Upper lobe of left lung (tissue), 6 donors: Measurements from ENCODE around the gene PLAGL1. TPM values are rescaled to one million over a fixed set of nuclear protein-coding genes. Genes with fewer than 3 reads are reported as not detected.

Experiments
- ATAC-seq, 2 donors: fragments of 200-7000 bp; cut with Tn5 transposase; one replicate each; pipeline ENCODE4 v1.9.1; 2022; ENCODE audit warnings: mild to moderate bottlenecking in 2 of 2, moderate library complexity in 2 of 2; ENCODE audit not compliant: low FRiP score in 2 of 2
- DNase-seq, 2 donors: peaks; one replicate each; pipeline ENCODE4 v3.0.0-alpha.2; 2019 to 2020
- H3K27ac ChIP-seq, 4 donors: fragments of 200-600 bp; sonication (generic); one replicate each; pipeline ENCODE4 v1.5.1; 2016 to 2019
- H3K27me3 ChIP-seq, 4 donors: fragments of 200-600 bp; sonication (generic); one replicate each; pipeline ENCODE4 v1.5.1; 2017 to 2019
- H3K36me3 ChIP-seq, 4 donors: fragments of 200-600 bp; sonication (generic); one replicate each; pipeline ENCODE4 v1.5.1; 2016 to 2019
- H3K4me1 ChIP-seq, 4 donors: fragments of 200-600 bp; sonication (generic); one replicate each; pipeline ENCODE4 v1.5.1; 2018 to 2019
- H3K4me3 ChIP-seq, 4 donors: fragments of 200-600 bp; sonication (generic); one replicate each; pipeline ENCODE4 v1.5.1; 2017 to 2019; ENCODE audit warnings: mild to moderate bottlenecking in 2 of 4, moderate library complexity in 1 of 4
- H3K9me3 ChIP-seq, 4 donors: fragments of 200-600 bp; sonication (generic); one replicate each; pipeline ENCODE4 v1.5.1; 2018 to 2019
- EP300 ChIP-seq, 4 donors: sonication (generic); formaldehyde crosslinking; IDR thresholded peaks; one replicate each; pipeline ENCODE4 v1.5.1; 2017; ENCODE audit warnings: antibody characterized with exemption in 4 of 4, control low read depth in 2 of 4
- POLR2A ChIP-seq, 4 donors: fragments of 450-650 bp; IDR thresholded peaks; one replicate each; pipeline ENCODE4 v1.5.1; 2016 to 2017; ENCODE audit warnings: antibody characterized with exemption in 4 of 4, mild to moderate bottlenecking in 2 of 4
- POLR2AphosphoS5 ChIP-seq, 2 donors: sonication (generic); formaldehyde crosslinking; IDR thresholded peaks; one replicate each; pipeline ENCODE4 v1.5.1; 2017; ENCODE audit warnings: antibody characterized with exemption in 2 of 2
- WGBS, 2 donors: methylation state at CpG; one replicate each; pipeline ENCODE4 v1.1.5; 2017 to 2018; 5-methylcytosine and 5-hydroxymethylcytosine counted together
- total RNA-seq, 6 donors: library from RNA; depleted of rRNA in 4 of 6; stranded (reverse); fragments of >200 nt in 4 of 6; gene quantifications; one replicate each; pipeline versions ENCODE4 v1.1.0 to v1.2.1, GENCODE V29; 2016 to 2021
- TF ChIP-seq, protein P1 (sequence below), 6 experiments: fragments of 450-650 bp in 4 of 6; fragments of 200-600 bp in 2 of 6; sonication (generic) in 2 of 6; IDR thresholded peaks; one replicate each; pipeline ENCODE4 v1.5.1; 2016 to 2019; ENCODE audit warnings: antibody characterized with exemption in 6 of 6
- donor health status: DM: no; HTN: no; CAD: no; lungs with moderate emphysema.
- donor health status: DM: no; HTN: yes; CAD: no; lungs with severe emphysema.

The PLAGL1 gene
- total RNA-seq, 6 donors from 2014 or later: 22.5 to 47.5 (median 35.4) TPM

DNA sequence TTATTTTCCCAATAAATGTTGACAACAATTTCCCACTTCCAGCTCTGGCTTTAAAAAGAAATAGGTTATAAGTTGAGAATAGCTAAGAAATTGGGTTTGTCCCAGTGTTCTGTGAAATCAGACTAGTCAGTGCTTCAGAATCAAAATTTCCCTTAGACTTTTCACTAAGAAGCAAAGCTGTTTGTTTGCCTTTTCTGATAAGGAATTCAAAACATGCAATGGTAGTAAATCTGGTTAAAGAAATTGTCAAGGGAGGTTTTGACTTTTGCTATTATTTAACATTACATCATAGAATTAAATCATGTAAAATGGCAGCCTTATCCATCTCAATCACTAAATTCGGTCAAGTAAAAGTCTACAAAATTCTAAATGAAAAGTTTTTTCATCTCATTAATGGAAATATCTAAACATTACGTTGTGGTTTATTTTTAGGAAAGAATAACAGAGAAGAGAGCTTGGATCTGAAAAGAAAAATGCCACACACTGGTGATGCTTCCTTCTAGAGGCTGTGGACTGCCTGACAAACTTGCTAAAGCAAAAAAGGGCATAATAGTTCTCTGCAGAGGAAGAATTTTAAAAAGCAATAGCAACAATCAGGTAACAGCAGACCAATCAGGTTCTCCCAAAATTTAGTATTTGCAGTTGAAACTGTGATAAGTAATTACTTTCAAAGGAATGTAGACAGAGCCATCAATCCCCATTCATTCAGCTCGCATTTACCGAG, 36.4 kb downstream of the PLAGL1 start:
- whole genome bisulfite sequencing, 2 donors: 71% methylated on average over 4 of the region's 4 CpGs
- DNase-seq: no peak

GRCh38 chr6:143970456-143971218, 37.4 kb downstream of the PLAGL1 start:
- peaks cover 0 to 1% (median 0%) of the 10 kb centered on the region in 4 donors for H3K36me3 ChIP-seq
- DNase-seq (no peak), ATAC-seq (peak in 1 of 2 donors; percentile 81)
- no peaks in the 10 kb centered on the region for H3K27me3 ChIP-seq
- TF ChIP-seq EP300 (IDR thresholded peaks at IDR 0.05): no peak
- TF ChIP-seq POLR2AphosphoS5 (IDR thresholded peaks at IDR 0.05): no peak
- TF ChIP-seq POLR2A (IDR thresholded peaks at IDR 0.05): no peak
- TF ChIP-seq, protein P1, sequence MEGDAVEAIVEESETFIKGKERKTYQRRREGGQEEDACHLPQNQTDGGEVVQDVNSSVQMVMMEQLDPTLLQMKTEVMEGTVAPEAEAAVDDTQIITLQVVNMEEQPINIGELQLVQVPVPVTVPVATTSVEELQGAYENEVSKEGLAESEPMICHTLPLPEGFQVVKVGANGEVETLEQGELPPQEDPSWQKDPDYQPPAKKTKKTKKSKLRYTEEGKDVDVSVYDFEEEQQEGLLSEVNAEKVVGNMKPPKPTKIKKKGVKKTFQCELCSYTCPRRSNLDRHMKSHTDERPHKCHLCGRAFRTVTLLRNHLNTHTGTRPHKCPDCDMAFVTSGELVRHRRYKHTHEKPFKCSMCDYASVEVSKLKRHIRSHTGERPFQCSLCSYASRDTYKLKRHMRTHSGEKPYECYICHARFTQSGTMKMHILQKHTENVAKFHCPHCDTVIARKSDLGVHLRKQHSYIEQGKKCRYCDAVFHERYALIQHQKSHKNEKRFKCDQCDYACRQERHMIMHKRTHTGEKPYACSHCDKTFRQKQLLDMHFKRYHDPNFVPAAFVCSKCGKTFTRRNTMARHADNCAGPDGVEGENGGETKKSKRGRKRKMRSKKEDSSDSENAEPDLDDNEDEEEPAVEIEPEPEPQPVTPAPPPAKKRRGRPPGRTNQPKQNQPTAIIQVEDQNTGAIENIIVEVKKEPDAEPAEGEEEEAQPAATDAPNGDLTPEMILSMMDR (IDR thresholded peaks at IDR 0.05): no peak
- H3K27ac ChIP-seq: peak overlapping the region in 1 of 4 donors; percentile 4
- peaks cover 1 to 30% (median 3%) of the 10 kb centered on the region in 4 donors for H3K4me1 ChIP-seq
- H3K4me3 ChIP-seq: no peak overlapping the region
- no peaks in the 10 kb centered on the region for H3K9me3 ChIP-seq
- 47 to 50% methylated on average over 6 of the region's 6 CpGs for WGBS, 2 donors

More for the DNA sequence above, 36.4 kb downstream of the PLAGL1 start:
- Histone ChIP-seq H3K4me1 (peaks cover 0 to 30% (median 2%) of the 10 kb centered on the region in 4 donors), H3K27me3 (no peaks in the 10 kb centered on the region), H3K27ac (no peak overlapping the region), H3K36me3 (no peaks in the 10 kb centered on the region), H3K9me3 (no peaks in the 10 kb centered on the region), H3K4me3 (no peak overlapping the region)
- TF ChIP-seq POLR2AphosphoS5 (IDR thresholded peaks at IDR 0.05) (no peak), POLR2A (IDR thresholded peaks at IDR 0.05) (no peak), EP300 (IDR thresholded peaks at IDR 0.05) (no peak)
- TF ChIP-seq, protein P1 (IDR thresholded peaks at IDR 0.05): no peak
- peak in 1 of 2 donors; percentile 38 for ATAC-seq

GRCh38 chr6:143969077-143969476, 39.0 kb downstream of the PLAGL1 start:
- H3K4me1 ChIP-seq: peaks cover 14 to 38% (median 17%) of the 10 kb centered on the region in 4 donors
- no peak overlapping the region for H3K4me3 ChIP-seq
- TF ChIP-seq POLR2AphosphoS5 (IDR thresholded peaks at IDR 0.05) (no peak), EP300 (IDR thresholded peaks at IDR 0.05) (no peak)
- peaks cover 0 to 2% (median 0%) of the 10 kb centered on the region in 4 donors for H3K36me3 ChIP-seq
- no peak for DNase-seq
- WGBS, 2 donors: 70% methylated on average over 2 of the region's 2 CpGs
- H3K27ac ChIP-seq: no peak overlapping the region
- H3K27me3 ChIP-seq: no peaks in the 10 kb centered on the region
- ATAC-seq: no peak
- H3K9me3 ChIP-seq: no peaks in the 10 kb centered on the region

DNA sequence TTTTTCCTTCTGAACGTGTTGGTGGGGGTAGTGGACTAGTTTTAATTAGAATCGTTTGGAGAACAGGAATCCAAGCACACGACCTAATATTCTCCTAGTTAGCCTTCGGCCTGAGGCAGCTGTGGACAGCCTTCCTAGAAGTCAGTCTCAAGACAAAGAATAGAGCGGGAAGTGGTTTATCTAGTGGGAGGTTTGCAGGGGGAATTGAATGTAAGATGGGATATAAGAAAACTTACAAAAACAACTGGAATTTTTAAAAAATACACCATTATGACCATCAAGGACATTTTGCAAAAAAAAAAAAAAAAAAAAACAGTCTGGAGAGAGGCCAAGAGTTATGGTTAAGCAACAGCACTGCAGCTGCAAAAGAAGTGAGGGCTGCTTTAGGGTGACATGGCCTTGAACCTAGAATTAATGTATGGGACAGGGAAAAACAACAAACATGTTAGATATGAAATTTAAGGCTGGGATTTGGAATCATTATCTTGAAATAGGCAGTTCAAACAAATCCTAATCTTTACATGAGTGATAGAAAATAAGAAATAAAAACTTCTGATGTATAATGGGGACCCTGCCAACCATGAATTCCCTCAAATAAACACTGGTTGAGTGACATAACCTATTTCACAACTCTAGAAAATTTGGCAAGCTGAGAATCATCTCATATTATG, 40.2 kb downstream of the PLAGL1 start:
- Histone ChIP-seq H3K27ac (no peak overlapping the region), H3K27me3 (no peaks in the 10 kb centered on the region), H3K36me3 (peaks cover 0 to 2% (median 0%) of the 10 kb centered on the region in 4 donors), H3K9me3 (no peaks in the 10 kb centered on the region), H3K4me1 (peaks cover 17 to 46% (median 26%) of the 10 kb centered on the region in 4 donors), H3K4me3 (no peak overlapping the region)
- DNase-seq (no peak), ATAC-seq (no peak)
- no peak for TF ChIP-seq EP300 (IDR thresholded peaks at IDR 0.05)
- TF ChIP-seq, protein P1 (IDR thresholded peaks at IDR 0.05): no peak
- WGBS, 2 donors: 58 to 70% methylated on average over 5 of the region's 5 CpGs

DNA sequence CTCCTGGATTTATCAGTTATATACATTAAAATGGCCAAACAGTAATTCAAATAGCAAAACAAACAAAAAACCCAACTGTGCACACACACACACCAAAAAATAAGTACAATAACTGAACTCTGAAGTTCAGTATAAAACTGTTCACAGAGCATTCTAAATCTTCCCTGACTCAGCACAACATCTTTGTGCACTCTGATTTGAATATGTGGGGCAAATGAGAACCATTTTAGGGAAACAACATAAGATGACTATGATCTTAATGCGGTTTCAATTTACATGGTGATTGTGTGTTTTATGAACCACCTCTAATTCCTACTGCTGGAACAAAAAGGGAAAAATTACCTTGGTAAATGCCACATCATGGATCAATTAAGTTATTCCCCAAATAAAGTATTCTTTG, 41.7 kb downstream of the PLAGL1 start:
- Histone ChIP-seq H3K27ac (no peak overlapping the region), H3K27me3 (no peaks in the 10 kb centered on the region), H3K9me3 (no peaks in the 10 kb centered on the region), H3K4me1 (peaks cover 23 to 48% (median 30%) of the 10 kb centered on the region in 4 donors), H3K4me3 (no peak overlapping the region), H3K36me3 (peaks cover 0 to 2% (median 0%) of the 10 kb centered on the region in 4 donors)
- no peak for DNase-seq
- WGBS, 2 donors: 70 to 78% methylated on average over 1 of the region's 1 CpG
- TF ChIP-seq POLR2AphosphoS5 (IDR thresholded peaks at IDR 0.05) (no peak), EP300 (IDR thresholded peaks at IDR 0.05) (no peak), POLR2A (IDR thresholded peaks at IDR 0.05) (no peak)
- TF ChIP-seq, protein P1 (IDR thresholded peaks at IDR 0.05): no peak
- ATAC-seq: no peak
